ENCODE results near the gene OST4.
"Not testable (repeated sequence)": the region's sequence is repeated elsewhere in the genome, so short reads cannot be mapped to it uniquely, and the experiment has no call there.

The OST4 gene

GRCh38 chr2:27110603-27111352 is 39.3 kb upstream of the OST4 start:
- H3K9me3 ChIP-seq (ENCODE audit: control insufficient read depth, low read length); H3K4me3 ChIP-seq (ENCODE audit: low read depth, low read length); H3K9ac ChIP-seq; H3K27ac ChIP-seq; H3K4me2 ChIP-seq (ENCODE audit: low read length); H3K27me3 ChIP-seq (ENCODE audit: control insufficient read depth, insufficient read depth, low read length); H3K79me2 ChIP-seq; H3K36me3 ChIP-seq (ENCODE audit: control insufficient read depth, insufficient read depth, low read length); H2AFZ ChIP-seq; H3K4me1 ChIP-seq: not testable (repeated sequence)

GRCh38 chr2:27109083-27109482 is 37.6 kb upstream of the OST4 start:
- no peaks in the 10 kb centered on the region for H3K79me2 ChIP-seq
- no peaks in the 10 kb centered on the region for H3K36me3 ChIP-seq (ENCODE audit: control insufficient read depth, insufficient read depth, low read length)
- no peak overlapping the region for H3K27ac ChIP-seq
- H3K4me2 ChIP-seq (ENCODE audit: low read length): no peak overlapping the region
- no peak overlapping the region for H2AFZ ChIP-seq
- H3K9ac ChIP-seq: no peak overlapping the region
- H3K9me3 ChIP-seq (ENCODE audit: control insufficient read depth, low read length): no peaks in the 10 kb centered on the region
- TF ChIP-seq, protein P1, sequence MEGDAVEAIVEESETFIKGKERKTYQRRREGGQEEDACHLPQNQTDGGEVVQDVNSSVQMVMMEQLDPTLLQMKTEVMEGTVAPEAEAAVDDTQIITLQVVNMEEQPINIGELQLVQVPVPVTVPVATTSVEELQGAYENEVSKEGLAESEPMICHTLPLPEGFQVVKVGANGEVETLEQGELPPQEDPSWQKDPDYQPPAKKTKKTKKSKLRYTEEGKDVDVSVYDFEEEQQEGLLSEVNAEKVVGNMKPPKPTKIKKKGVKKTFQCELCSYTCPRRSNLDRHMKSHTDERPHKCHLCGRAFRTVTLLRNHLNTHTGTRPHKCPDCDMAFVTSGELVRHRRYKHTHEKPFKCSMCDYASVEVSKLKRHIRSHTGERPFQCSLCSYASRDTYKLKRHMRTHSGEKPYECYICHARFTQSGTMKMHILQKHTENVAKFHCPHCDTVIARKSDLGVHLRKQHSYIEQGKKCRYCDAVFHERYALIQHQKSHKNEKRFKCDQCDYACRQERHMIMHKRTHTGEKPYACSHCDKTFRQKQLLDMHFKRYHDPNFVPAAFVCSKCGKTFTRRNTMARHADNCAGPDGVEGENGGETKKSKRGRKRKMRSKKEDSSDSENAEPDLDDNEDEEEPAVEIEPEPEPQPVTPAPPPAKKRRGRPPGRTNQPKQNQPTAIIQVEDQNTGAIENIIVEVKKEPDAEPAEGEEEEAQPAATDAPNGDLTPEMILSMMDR (IDR thresholded peaks at IDR 0.05): no peak
- no peaks in the 10 kb centered on the region for H3K4me1 ChIP-seq
- H3K27me3 ChIP-seq (ENCODE audit: control insufficient read depth, insufficient read depth, low read length): no peaks in the 10 kb centered on the region
- H3K4me3 ChIP-seq (ENCODE audit: low read depth, low read length): no peak overlapping the region

DNA sequence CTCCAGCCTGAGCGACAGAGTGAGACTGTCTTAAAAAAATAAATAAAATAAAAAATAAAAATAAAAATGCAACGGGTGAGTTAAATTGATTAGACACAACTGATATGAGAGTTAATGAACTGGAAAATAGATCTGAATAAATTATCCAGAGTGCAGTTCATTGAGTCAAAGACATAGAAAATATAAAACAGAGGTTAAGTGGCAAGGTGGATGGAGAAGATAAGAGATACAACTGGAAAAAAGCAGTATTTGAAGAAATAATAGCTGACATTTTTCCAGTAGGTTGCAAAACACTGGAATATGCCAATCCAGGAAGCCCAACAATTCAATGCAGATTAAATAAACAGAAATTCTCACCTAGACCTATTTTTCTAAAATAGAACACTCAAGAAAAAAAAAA is 36.8 kb upstream of the OST4 start:
- Histone ChIP-seq H3K4me1 (no peaks in the 10 kb centered on the region), H3K36me3 (ENCODE audit: control insufficient read depth, insufficient read depth, low read length) (no peaks in the 10 kb centered on the region), H3K9ac (no peak overlapping the region), H2AFZ (no peak overlapping the region), H3K4me2 (ENCODE audit: low read length) (no peak overlapping the region), H3K4me3 (ENCODE audit: low read depth, low read length) (no peak overlapping the region), H3K79me2 (no peaks in the 10 kb centered on the region), H3K27ac (no peak overlapping the region), H3K9me3 (ENCODE audit: control insufficient read depth, low read length) (no peaks in the 10 kb centered on the region), H3K27me3 (ENCODE audit: control insufficient read depth, insufficient read depth, low read length) (no peaks in the 10 kb centered on the region)
- TF ChIP-seq, protein P1 (IDR thresholded peaks at IDR 0.05): no peak

DNA sequence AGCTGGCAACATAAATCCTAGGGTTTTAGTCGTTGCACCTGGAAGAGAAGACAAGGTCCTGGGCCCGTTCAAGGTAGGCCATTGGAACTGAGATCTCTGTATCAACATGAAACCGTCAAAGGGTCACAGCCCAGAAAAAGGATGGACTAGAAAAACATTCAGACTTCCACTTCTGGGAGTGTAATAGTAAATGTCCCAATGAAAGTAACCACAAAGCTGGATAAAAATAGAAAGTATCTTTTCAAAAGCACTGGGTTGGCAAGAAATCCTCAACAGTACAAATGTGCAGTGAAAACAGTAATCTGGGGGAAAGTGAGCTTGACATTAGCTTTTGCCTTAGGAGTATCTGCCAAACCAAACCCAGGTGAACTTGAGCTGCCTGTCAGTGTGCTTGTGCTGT is 34.5 kb upstream of the OST4 start:
- TF ChIP-seq, protein P1 (IDR thresholded peaks at IDR 0.05): no peak
- Histone ChIP-seq H3K27me3 (ENCODE audit: control insufficient read depth, insufficient read depth, low read length) (no peaks in the 10 kb centered on the region), H3K4me3 (ENCODE audit: low read depth, low read length) (no peak overlapping the region), H2AFZ (no peak overlapping the region), H3K9ac (no peak overlapping the region), H3K27ac (no peak overlapping the region), H3K4me1 (no peaks in the 10 kb centered on the region), H3K9me3 (ENCODE audit: control insufficient read depth, low read length) (no peaks in the 10 kb centered on the region), H3K79me2 (no peaks in the 10 kb centered on the region), H3K4me2 (ENCODE audit: low read length) (no peak overlapping the region), H3K36me3 (ENCODE audit: control insufficient read depth, insufficient read depth, low read length) (no peaks in the 10 kb centered on the region)

DNA sequence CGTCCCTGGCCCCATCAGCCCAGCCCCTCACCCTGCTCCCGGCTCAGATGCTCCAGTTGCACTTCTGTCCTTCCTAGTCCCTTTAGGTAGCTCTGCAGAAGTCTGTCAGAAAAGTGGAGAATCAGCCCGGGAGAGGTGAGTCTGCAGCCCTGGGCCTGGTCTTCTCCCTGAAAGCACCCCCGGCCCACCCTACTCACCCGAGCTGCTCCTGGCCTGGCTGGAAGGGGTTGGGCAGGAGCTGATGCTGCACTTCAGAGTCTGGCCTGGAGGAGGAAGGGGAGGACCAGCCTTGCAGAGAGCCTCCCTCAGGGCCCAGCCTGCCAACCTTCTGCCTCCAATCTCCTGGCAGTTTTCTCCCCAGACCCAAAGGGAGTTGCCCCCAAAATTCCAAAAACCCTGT is 30.9 kb upstream of the OST4 start:
- no peak overlapping the region for H2AFZ ChIP-seq
- H3K36me3 ChIP-seq (ENCODE audit: control insufficient read depth, insufficient read depth, low read length): no peaks in the 10 kb centered on the region
- H3K9me3 ChIP-seq (ENCODE audit: control insufficient read depth, low read length): no peaks in the 10 kb centered on the region
- no peaks in the 10 kb centered on the region for H3K4me1 ChIP-seq
- H3K27ac ChIP-seq: no peak overlapping the region
- no peaks in the 10 kb centered on the region for H3K27me3 ChIP-seq (ENCODE audit: control insufficient read depth, insufficient read depth, low read length)
- H3K9ac ChIP-seq: no peak overlapping the region
- no peak overlapping the region for H3K4me2 ChIP-seq (ENCODE audit: low read length)
- H3K79me2 ChIP-seq: no peaks in the 10 kb centered on the region
- TF ChIP-seq, protein P1 (IDR thresholded peaks at IDR 0.05): no peak
- no peak overlapping the region for H3K4me3 ChIP-seq (ENCODE audit: low read depth, low read length)
